Small intestine (tissue), 7 donors: ENCODE results near the gene ARMH4. TPM values are rescaled to one million over a fixed set of nuclear protein-coding genes. Genes with fewer than 3 reads are reported as not detected.

ENCODE experiments used
- DNase-seq, 2 donors: peaks; one replicate each; pipeline versions ENCODE4 v3.0.0 to v3.0.0-alpha.2; 2013
- FAIRE-seq: peaks from 2 replicates; lab custom pipeline; 2012; peaks lifted over from hg19 to GRCh38; lab: Jason Lieb, UNC
- H3K27ac ChIP-seq, 3 donors: one replicate each; pipeline ENCODE4 v1.5.1; 2013; ENCODE audit warnings: low read length in 2 of 3, mild to moderate bottlenecking in 2 of 3, control low read depth in 1 of 3, inconsistent platforms in 1 of 3, low read depth in 1 of 3, moderate library complexity in 1 of 3
- H3K27me3 ChIP-seq, 3 donors: one replicate each; pipeline ENCODE4 v1.6.1; 2013; ENCODE audit warnings: low read length in 3 of 3, inconsistent platforms in 1 of 3; ENCODE audit not compliant: control insufficient read depth in 3 of 3, insufficient read depth in 3 of 3
- H3K36me3 ChIP-seq, 3 donors: one replicate each; pipeline ENCODE4 v1.6.1; 2013; ENCODE audit warnings: low read length in 3 of 3, inconsistent platforms in 1 of 3, low read depth in 1 of 3, mild to moderate bottlenecking in 1 of 3, moderate library complexity in 1 of 3; ENCODE audit not compliant: control insufficient read depth in 3 of 3, insufficient read depth in 2 of 3
- H3K4me1 ChIP-seq, 3 donors: one replicate each; pipeline ENCODE4 v1.6.1; 2013; ENCODE audit warnings: low read length in 2 of 3, inconsistent platforms in 1 of 3, low read depth in 1 of 3, mild to moderate bottlenecking in 1 of 3, moderate library complexity in 1 of 3; ENCODE audit not compliant: control insufficient read depth in 3 of 3, insufficient read depth in 2 of 3
- H3K4me3 ChIP-seq, 3 donors: one replicate each; pipeline ENCODE4 v1.5.1; 2013; ENCODE audit warnings: low read length in 3 of 3, control low read depth in 1 of 3, inconsistent platforms in 1 of 3, low read depth in 1 of 3, mild to moderate bottlenecking in 1 of 3, moderate library complexity in 1 of 3
- H3K9me3 ChIP-seq, 2 donors: one replicate each; pipeline ENCODE4 v1.6.1; 2013; ENCODE audit warnings: low read depth in 1 of 2, low read length in 1 of 2; ENCODE audit not compliant: control insufficient read depth in 2 of 2, insufficient read depth in 1 of 2
- WGBS, 3 donors: extraction: QIAGEN DNeasy Blood & Tissue Kit; methylation state at CpG; one replicate each; pipeline ENCODE4 v1.1.7; 2013; 5-methylcytosine and 5-hydroxymethylcytosine counted together
- polyA plus RNA-seq, 4 donors: library from polyadenylated mRNA; stranded (reverse) in 3 of 4; unstranded in 1 of 4; fragments of 200-250 nt in 3 of 4; fragments of 120-200 nt in 1 of 4; gene quantifications; one replicate each; pipeline versions ENCODE4 v1.2.1 to v1.2.3, GENCODE V29; 2013
- donor health status: healthy with polysubstance abuse.
- donor health status: control.
- donor health status: control.
- donor health status: Bipolar disorder and iron deficiency.
- donor health status: healthy.

ARMH4 gene
- polyA plus RNA-seq, 4 donors = 0.81 to 1.9 TPM; not detected in 2

- Histone ChIP-seq H3K4me3 (peak overlapping the region; percentile 52 to 78 (median 55)), H3K4me1 (peaks cover 0 to 5% (median 4%) of the 10 kb centered on the region in 3 donors), H3K27me3 (peaks cover 5 to 19% (median 6%) of the 10 kb centered on the region in 3 donors), H3K27ac (no peak overlapping the region), H3K36me3 (no peaks in the 10 kb centered on the region), H3K9me3 (no peaks in the 10 kb centered on the region)
- WGBS, 3 donors = 2 to 3% (median 2%) methylated on average over 44 to 56 of the region's 56 CpGs
- no peak for FAIRE-seq
- DNase-seq = peak in 1 of 2 donors; percentile 20
Observed at GRCh38 chr14:58151133-58152013, 640 bp downstream of the ARMH4 start.

GRCh38 chr14:58150243-58150805, 1.7 kb downstream of the ARMH4 start:
- Histone ChIP-seq H3K36me3 (no peaks in the 10 kb centered on the region), H3K9me3 (no peaks in the 10 kb centered on the region), H3K27ac (no peak overlapping the region), H3K4me3 (no peak overlapping the region), H3K27me3 (peaks cover 5 to 19% (median 6%) of the 10 kb centered on the region in 3 donors), H3K4me1 (peaks cover 0 to 5% (median 4%) of the 10 kb centered on the region in 3 donors)
- no peak for FAIRE-seq
- DNase-seq = no peak
- WGBS, 3 donors = 64 to 81% (median 77%) methylated on average over 6 of the region's 6 CpGs

- no peak for FAIRE-seq
Observed at GRCh38 chr14:58149196-58149595, 2.8 kb downstream of the ARMH4 start.

GRCh38 chr14:58146399-58146798, 5.6 kb downstream of the ARMH4 start:
- 41 to 50% (median 44%) methylated on average over 1 of the region's 1 CpG for WGBS, 3 donors
- FAIRE-seq (no peak), DNase-seq (no peak)
- Histone ChIP-seq H3K36me3 (no peaks in the 10 kb centered on the region), H3K4me3 (no peak overlapping the region), H3K27ac (no peak overlapping the region), H3K9me3 (no peaks in the 10 kb centered on the region), H3K4me1 (no peaks in the 10 kb centered on the region), H3K27me3 (peaks cover under 1 to 17% (median 5%) of the 10 kb centered on the region in 3 donors)

More at GRCh38 chr14:58149196-58149595, 2.8 kb downstream of the ARMH4 start:
- 26 to 47% (median 26%) methylated on average over 1 of the region's 1 CpG for WGBS, 3 donors
- Histone ChIP-seq H3K27ac (no peak overlapping the region), H3K4me1 (peaks cover 0 to 5% (median 4%) of the 10 kb centered on the region in 3 donors), H3K27me3 (peaks cover 5 to 19% (median 6%) of the 10 kb centered on the region in 3 donors), H3K36me3 (no peaks in the 10 kb centered on the region), H3K4me3 (no peak overlapping the region), H3K9me3 (no peaks in the 10 kb centered on the region)
- DNase-seq = no peak

- FAIRE-seq = no peak
Observed at GRCh38 chr14:58145936-58146335, 6.1 kb downstream of the ARMH4 start.

GRCh38 chr14:58143106-58143505, 8.9 kb downstream of the ARMH4 start:
- Histone ChIP-seq H3K4me3 (no peak overlapping the region), H3K27ac (no peak overlapping the region), H3K27me3 (no peaks in the 10 kb centered on the region), H3K36me3 (no peaks in the 10 kb centered on the region), H3K9me3 (no peaks in the 10 kb centered on the region), H3K4me1 (peaks cover 0 to 9% (median 0%) of the 10 kb centered on the region in 3 donors)
- 81 to 83% (median 82%) methylated on average over 3 of the region's 3 CpGs for WGBS, 3 donors
- FAIRE-seq (no peak), DNase-seq (no peak)

More at GRCh38 chr14:58145936-58146335, 6.1 kb downstream of the ARMH4 start:
- Histone ChIP-seq H3K4me1 (no peaks in the 10 kb centered on the region), H3K27ac (no peak overlapping the region), H3K36me3 (no peaks in the 10 kb centered on the region), H3K27me3 (peaks cover 0 to 12% (median 4%) of the 10 kb centered on the region in 3 donors), H3K4me3 (no peak overlapping the region), H3K9me3 (no peaks in the 10 kb centered on the region)
- 43 to 69% (median 63%) methylated on average over 1 of the region's 1 CpG for whole genome bisulfite sequencing, 3 donors
- DNase-seq = no peak

GRCh38 chr14:58141893-58142292, 10.1 kb downstream of the ARMH4 start:
- DNase-seq = no peak
- Histone ChIP-seq H3K27me3 (no peaks in the 10 kb centered on the region), H3K4me3 (no peak overlapping the region), H3K36me3 (no peaks in the 10 kb centered on the region), H3K4me1 (peaks cover 0 to 9% (median 0%) of the 10 kb centered on the region in 3 donors), H3K27ac (no peak overlapping the region), H3K9me3 (no peaks in the 10 kb centered on the region)
- FAIRE-seq = no peak

- Histone ChIP-seq H3K36me3 (no peaks in the 10 kb centered on the region), H3K27ac (no peak overlapping the region), H3K4me1 (peaks cover 0 to 9% (median 0%) of the 10 kb centered on the region in 3 donors), H3K9me3 (no peaks in the 10 kb centered on the region), H3K4me3 (no peak overlapping the region), H3K27me3 (no peaks in the 10 kb centered on the region)
- WGBS, 3 donors = 82 to 85% (median 82%) methylated on average over 10 of the region's 10 CpGs
- DNase-seq (no peak), FAIRE-seq (no peak)
Observed at GRCh38 chr14:58138714-58139482, 13.1 kb downstream of the ARMH4 start.
